Neutrophil (primary cell): ENCODE data around the gene OAS2.

Experiments used
- H3K27ac ChIP-seq: fragments of 200-600 bp; sonication (generic); 2 replicates; pipeline ENCODE4 v1.5.1; 2016; ENCODE audit warnings: mild to moderate bottlenecking, moderate library complexity
- H3K27me3 ChIP-seq: fragments of 200-600 bp; sonication (generic); 2 replicates; pipeline ENCODE4 v1.6.0; 2016; ENCODE audit warnings: mild to moderate bottlenecking
- H3K36me3 ChIP-seq: fragments of 200-600 bp; sonication (generic); 2 replicates; pipeline ENCODE4 v1.5.1; 2017
- H3K4me1 ChIP-seq, 2 experiments: fragments of 200-600 bp in 1 of 2; sonication (generic) in 1 of 2; 1 replicate in 1 of 2; 2 replicates in 1 of 2; pipeline versions ENCODE4 v1.5.1 to v1.6.1; 2013 to 2016; ENCODE audit warnings: low read depth in 1 of 2, low read length in 1 of 2, mild to moderate bottlenecking in 1 of 2, moderate library complexity in 1 of 2; ENCODE audit not compliant: control insufficient read depth in 1 of 2, insufficient read depth in 1 of 2
- H3K4me3 ChIP-seq, 2 experiments: fragments of 200-600 bp in 1 of 2; sonication (generic) in 1 of 2; 1 replicate in 1 of 2; 2 replicates in 1 of 2; pipeline ENCODE4 v1.5.1; 2013 to 2016; ENCODE audit warnings: low read depth in 1 of 2, low read length in 1 of 2, mild to moderate bottlenecking in 1 of 2, moderate library complexity in 1 of 2
- H3K9me3 ChIP-seq: fragments of 200-600 bp; sonication (generic); 2 replicates; pipeline ENCODE4 v1.5.1; 2016
- TF ChIP-seq, protein P1 (sequence below): fragments of 200-600 bp; sonication (generic); IDR thresholded peaks from 2 replicates; pipeline ENCODE4 v1.5.1; 2016; ENCODE audit warnings: antibody characterized with exemption

Gene OAS2

DNA sequence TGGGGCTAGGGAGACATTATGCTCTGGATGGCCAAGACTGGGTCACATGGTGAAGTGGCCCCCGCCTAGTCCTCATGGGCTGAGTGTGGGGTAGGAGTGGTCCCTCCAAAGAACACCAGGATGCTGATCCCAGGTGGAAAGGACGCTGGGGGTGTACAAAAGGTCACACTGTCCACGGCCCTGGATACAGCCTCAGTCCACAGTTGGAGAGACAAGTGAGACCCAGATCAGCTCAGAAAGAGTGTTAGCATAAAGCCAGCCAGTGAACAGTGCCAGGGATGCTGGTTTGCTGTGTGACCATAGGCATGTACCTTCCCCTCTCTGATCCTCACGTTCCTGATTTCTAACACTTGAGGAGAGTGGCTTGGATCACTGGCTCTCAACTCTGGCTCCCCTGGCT lies 13.4 kb upstream of the OAS2 start:
- H3K36me3 ChIP-seq = peaks cover 80% of the 10 kb centered on the region
- no peak overlapping the region for H3K27ac ChIP-seq
- no peaks in the 10 kb centered on the region for H3K4me1 ChIP-seq
- H3K27me3 ChIP-seq = no peaks in the 10 kb centered on the region
- H3K4me3 ChIP-seq = no peak overlapping the region
- no peaks in the 10 kb centered on the region for H3K9me3 ChIP-seq
- TF ChIP-seq, protein P1, sequence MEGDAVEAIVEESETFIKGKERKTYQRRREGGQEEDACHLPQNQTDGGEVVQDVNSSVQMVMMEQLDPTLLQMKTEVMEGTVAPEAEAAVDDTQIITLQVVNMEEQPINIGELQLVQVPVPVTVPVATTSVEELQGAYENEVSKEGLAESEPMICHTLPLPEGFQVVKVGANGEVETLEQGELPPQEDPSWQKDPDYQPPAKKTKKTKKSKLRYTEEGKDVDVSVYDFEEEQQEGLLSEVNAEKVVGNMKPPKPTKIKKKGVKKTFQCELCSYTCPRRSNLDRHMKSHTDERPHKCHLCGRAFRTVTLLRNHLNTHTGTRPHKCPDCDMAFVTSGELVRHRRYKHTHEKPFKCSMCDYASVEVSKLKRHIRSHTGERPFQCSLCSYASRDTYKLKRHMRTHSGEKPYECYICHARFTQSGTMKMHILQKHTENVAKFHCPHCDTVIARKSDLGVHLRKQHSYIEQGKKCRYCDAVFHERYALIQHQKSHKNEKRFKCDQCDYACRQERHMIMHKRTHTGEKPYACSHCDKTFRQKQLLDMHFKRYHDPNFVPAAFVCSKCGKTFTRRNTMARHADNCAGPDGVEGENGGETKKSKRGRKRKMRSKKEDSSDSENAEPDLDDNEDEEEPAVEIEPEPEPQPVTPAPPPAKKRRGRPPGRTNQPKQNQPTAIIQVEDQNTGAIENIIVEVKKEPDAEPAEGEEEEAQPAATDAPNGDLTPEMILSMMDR = no peak

DNA sequence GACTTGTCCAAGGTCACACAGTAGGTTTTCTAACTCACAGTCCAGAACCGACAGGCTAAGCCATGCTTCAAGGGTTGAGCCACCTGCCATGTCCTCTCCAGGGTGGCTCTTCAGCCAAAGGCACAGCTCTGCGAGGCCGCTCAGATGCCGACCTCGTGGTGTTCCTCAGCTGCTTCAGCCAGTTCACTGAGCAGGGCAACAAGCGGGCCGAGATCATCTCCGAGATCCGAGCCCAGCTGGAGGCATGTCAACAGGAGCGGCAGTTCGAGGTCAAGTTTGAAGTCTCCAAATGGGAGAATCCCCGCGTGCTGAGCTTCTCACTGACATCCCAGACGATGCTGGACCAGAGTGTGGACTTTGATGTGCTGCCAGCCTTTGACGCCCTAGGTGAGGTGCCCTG lies 12.7 kb upstream of the OAS2 start:
- Histone ChIP-seq H3K9me3 (no peaks in the 10 kb centered on the region), H3K27me3 (no peaks in the 10 kb centered on the region), H3K4me1 (no peaks in the 10 kb centered on the region), H3K36me3 (peaks cover 87% of the 10 kb centered on the region), H3K4me3 (no peak overlapping the region), H3K27ac (no peak overlapping the region)
- TF ChIP-seq, protein P1 = no peak

DNA sequence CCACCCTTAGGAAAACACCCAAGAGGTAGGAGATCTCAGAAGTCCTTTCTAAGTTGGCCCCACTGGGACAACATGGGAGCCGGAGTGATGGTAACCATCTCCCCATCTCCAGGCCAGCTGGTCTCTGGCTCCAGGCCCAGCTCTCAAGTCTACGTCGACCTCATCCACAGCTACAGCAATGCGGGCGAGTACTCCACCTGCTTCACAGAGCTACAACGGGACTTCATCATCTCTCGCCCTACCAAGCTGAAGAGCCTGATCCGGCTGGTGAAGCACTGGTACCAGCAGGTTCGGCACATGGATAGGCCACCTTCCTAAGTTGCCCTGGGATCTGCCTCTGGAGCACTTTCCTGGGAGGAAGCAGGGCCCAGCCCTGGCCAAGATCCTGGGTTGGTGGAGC lies 11.0 kb upstream of the OAS2 start:
- Histone ChIP-seq H3K4me3 (no peak overlapping the region), H3K9me3 (no peaks in the 10 kb centered on the region), H3K36me3 (peaks cover 76% of the 10 kb centered on the region), H3K27me3 (no peaks in the 10 kb centered on the region), H3K27ac (no peak overlapping the region), H3K4me1 (no peaks in the 10 kb centered on the region)
- TF ChIP-seq, protein P1 = no peak

DNA sequence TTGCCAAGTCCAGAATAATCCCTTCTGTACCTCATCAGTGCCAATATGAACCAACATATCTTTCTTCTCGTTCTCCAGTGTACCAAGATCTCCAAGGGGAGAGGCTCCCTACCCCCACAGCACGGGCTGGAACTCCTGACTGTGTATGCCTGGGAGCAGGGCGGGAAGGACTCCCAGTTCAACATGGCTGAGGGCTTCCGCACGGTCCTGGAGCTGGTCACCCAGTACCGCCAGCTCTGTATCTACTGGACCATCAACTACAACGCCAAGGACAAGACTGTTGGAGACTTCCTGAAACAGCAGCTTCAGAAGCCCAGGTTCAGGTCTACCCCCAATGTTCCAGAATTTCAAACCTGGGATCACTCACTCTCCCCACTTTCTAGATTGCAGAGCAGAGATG lies 10.5 kb upstream of the OAS2 start:
- Histone ChIP-seq H3K27ac (no peak overlapping the region), H3K27me3 (no peaks in the 10 kb centered on the region), H3K4me3 (no peak overlapping the region), H3K4me1 (no peaks in the 10 kb centered on the region), H3K36me3 (peaks cover 71% of the 10 kb centered on the region), H3K9me3 (no peaks in the 10 kb centered on the region)
- TF ChIP-seq, protein P1 = no peak

DNA sequence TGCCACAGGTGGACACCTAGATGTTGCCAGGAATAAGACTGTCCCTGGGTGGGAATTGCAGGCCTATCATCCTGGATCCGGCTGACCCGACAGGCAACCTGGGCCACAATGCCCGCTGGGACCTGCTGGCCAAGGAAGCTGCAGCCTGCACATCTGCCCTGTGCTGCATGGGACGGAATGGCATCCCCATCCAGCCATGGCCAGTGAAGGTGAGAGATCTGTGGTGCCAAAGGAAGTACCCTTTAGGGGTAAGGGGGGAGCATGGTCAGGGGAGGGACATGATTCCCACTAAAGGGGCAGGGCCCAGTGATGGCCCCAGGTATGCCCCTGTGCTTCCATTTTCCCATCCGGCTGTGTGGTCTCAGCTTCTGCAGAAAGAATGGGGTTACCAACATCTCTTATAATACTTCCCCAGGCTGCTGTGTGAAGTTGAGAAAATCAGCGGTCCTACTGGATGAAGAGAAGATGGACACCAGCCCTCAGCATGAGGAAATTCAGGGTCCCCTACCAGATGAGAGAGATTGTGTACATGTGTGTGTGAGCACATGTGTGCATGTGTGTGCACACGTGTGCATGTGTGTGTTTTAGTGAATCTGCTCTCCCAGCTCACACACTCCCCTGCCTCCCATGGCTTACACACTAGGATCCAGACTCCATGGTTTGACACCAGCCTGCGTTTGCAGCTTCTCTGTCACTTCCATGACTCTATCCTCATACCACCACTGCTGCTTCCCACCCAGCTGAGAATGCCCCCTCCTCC lies 8.6 kb upstream of the OAS2 start:
- H3K27me3 ChIP-seq = no peaks in the 10 kb centered on the region
- H3K36me3 ChIP-seq = peaks cover 53% of the 10 kb centered on the region
- H3K4me3 ChIP-seq = no peak overlapping the region
- no peaks in the 10 kb centered on the region for H3K4me1 ChIP-seq
- TF ChIP-seq, protein P1 = no peak
- H3K27ac ChIP-seq = no peak overlapping the region
- H3K9me3 ChIP-seq = no peaks in the 10 kb centered on the region
